GM12873 (cell line): ENCODE results near the gene RPS6KB2.
A peak's percentile ranks its signal among the peaks of the same experiment; 100 is the strongest.

Source experiments
- TF ChIP-seq, protein P1 (sequence below): IDR thresholded peaks from 2 replicates; pipeline ENCODE4 v1.5.1; 2012; ENCODE audit warnings: low read depth, mild to moderate bottlenecking, moderate library complexity, low read length, control low read depth; ENCODE audit not compliant: insufficient read depth; ENCODE audit errors: missing control alignments

The RPS6KB2 gene

DNA sequence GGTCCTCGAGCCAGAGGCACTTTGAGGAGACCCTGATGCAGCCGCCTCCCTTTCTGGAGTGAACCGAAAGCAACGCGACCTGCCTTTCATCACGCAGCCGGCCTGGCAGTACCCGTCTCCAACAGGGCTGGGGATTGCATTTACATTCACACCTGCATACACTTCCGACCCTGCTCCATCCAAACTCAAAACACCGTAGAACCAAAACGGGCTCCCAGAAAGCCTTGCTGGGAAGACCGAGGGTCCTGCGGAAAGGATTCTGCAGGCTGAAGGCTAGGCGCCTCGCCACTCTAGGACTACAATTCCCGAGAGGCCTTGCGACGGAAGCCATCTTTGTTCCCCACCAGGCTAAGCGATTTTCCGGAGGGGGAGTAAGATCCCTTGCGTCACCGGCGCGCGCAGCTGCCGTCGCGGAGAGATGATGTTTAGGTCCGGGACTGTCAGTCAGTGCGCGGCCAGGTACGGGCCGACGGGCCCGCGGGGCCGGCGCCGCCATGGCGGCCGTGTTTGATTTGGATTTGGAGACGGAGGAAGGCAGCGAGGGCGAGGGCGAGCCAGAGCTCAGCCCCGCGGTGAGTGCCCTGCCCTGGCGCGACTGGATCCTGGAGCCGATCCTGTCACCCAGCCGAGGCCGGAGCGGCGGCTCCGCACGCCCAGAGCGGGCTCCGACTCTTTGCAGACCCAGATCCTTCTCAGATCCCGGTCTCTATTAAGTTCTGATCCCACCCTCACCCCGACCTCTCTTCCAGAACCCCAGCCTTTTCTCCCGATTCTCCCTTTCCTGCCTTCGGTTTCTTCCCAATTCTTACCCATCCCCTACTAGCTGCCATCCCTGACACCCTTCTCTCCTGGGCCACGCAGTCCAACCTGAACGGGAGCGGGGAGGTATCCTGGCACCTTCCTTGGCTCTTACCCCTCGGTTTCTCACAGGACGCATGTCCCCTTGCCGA, at the start of gene RPS6KB2:
RPS6KB2 (plus strand) TSS at position 443 of the 950 bp plus-strand sequence; CDS start at position 495, 52 bp downstream.
- TF ChIP-seq, protein P1, sequence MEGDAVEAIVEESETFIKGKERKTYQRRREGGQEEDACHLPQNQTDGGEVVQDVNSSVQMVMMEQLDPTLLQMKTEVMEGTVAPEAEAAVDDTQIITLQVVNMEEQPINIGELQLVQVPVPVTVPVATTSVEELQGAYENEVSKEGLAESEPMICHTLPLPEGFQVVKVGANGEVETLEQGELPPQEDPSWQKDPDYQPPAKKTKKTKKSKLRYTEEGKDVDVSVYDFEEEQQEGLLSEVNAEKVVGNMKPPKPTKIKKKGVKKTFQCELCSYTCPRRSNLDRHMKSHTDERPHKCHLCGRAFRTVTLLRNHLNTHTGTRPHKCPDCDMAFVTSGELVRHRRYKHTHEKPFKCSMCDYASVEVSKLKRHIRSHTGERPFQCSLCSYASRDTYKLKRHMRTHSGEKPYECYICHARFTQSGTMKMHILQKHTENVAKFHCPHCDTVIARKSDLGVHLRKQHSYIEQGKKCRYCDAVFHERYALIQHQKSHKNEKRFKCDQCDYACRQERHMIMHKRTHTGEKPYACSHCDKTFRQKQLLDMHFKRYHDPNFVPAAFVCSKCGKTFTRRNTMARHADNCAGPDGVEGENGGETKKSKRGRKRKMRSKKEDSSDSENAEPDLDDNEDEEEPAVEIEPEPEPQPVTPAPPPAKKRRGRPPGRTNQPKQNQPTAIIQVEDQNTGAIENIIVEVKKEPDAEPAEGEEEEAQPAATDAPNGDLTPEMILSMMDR, result no peak

DNA sequence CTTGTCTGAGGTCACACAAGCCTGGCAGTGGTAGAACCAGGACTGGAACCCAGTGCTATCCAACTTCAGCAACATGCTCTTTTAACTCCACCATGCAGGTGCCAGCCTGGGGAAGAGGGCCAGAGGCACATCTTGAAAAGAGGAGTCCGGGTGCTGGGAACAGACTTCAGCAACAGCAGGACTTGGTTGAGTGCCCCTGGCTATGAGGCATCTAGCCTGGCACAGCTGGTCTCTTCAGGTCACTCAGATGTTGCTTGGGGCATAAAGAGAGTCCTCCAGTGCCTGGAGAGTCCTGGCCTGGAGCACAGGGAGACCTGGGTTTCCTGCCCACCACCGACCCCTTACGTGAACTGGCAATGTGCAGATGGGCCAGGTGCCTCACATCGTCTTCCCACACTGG, 49.8 kb upstream of the RPS6KB2 start:
- TF ChIP-seq, protein P1, result no peak

DNA sequence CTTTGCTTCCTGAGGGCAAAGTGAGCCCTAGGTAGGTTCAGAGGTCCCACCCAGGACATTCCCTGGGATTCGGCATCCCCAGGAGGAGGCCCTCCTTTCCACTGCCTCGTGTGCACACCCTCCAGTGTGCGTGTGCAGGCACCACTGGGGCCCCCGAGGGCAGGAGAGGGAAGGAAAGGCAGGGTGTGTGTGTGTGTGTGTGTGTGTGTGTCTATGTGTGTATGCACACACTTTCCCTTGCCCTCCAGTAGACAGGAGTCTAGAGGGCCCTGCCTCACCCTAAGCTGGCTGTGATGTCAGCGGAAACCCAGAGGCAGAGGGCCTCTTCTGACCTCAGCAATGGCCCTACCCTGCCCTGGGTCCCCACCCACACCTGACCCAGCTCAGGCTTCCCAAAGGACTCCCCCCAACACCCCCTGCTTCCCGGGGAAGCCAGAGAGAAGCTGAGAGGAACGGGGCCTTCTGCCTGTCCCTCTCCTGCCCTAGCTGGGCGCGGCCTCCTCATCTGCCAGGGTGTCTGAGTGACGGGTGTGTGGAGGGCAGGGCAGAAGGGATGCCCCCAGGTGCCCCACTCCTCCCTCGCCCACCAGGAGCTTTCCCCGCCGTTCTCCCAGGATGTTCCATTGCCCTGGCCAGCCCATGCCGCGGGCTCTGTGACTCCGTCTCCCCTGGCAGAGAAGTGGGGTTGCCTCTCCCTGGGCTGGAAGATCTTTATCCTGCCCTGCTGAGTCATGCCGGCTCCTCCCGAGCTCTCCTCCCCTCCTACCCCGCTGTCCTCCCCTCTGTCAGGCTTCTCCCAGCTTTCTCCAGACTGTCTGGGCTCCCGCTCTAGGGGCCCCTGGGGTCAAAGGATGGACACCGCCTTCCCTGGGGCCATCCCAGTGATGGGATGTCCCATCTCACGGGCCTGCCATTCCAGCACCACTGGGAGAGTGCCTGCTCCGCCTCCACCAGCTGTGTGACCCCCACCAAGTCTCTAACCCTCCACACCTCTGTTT, 48.9 kb upstream of the RPS6KB2 start:
- TF ChIP-seq, protein P1, result no peak

DNA sequence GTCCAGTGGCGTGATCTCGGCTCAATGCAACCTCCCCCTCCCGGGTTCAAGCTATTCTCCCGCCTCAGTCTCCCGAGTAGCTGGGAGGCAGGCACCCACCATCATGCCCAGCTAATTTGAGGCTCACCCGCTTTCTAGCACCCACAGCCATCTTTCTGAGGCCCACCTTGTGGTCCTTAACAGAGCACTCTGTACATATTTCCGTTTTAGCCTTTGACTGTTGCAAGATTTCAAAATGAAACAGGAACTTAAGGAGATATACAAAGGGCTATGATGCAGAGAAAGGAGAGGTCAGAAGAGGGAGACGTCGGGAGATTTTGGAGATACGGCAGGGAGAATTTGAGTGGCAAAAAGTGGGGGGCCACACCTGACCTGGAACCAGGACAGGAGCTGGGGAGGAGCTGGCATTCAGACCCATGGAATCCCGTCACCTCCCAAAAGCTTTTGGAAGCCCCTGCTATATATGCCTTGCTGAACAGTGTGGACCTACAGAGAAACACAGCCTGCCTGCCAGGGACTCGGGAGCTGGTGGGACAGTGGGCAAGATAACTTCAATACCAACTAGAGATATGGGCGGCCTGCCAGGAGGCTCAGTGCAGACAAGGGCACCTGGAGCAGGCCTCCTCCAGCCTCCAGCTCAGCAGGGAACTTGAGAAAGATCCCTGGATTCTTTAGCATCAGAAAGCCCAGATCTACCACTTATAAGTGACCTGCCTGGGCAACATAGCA, 46.9 kb upstream of the RPS6KB2 start:
- TF ChIP-seq, protein P1, result no peak

DNA sequence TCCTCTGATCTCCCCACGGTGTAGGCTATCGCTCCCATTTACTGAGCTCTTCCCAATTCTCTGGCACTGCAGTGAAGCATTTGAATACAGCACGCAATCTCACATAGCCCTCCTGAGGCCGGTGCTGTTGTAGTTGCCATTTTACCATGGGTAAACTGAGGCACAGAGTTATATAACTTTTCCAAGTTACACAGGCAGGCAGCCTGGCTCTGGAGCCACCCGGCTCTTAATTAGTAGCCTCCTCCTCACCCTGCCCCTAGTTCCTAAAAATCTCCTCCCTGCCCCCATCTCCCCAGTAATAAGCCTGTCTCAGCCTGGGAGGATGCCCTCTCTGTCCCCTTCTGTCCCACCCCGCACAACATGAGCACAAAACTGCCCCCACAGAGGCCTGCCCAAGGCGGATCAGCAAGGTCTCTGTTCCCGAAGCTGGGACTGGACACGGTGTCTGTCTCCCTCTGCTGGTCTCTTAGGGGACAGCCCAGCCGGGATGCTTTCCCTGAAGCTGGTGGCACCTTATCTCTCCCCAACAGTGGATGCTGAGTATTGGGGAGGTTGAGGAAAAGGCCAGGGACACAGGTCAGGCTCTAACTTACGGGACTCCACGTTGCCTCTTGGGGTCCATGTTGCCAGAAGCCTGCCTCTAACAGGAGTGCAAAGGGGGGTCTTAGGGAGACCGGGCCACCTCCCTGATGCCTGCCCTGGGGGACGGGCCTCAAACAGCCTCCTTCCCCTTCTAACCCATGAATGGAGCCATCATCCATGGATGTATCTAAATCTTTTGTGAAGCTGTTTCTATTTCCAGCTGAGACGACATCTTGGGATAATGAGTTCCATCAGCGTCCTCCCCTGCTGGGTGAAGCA, 45.8 kb upstream of the RPS6KB2 start:
- TF ChIP-seq, protein P1, result peak; percentile 100

DNA sequence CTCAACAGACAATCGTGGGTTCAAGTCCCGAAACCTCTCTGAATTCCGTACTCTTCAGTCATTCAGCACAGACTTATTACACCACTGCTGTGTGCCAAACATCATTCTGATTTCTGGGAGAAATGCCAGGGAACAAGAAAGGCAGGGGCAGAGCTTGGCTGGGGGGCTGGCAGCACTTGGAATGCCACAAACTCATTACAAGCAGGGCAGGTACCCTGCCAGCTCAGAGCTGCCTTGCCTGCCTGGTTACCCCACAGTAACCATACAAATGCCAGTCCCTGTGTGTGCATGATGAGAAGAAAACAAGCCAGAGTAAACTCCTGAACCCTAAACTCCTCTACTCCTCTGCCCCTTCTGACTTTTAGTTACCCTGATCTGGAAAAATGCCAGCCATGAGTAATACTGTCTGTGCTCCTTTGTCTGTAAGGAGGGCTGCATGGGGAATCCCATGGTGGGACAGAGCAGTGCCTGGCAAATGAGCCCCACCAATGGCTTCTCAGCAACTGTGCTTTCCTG, 43.4 kb upstream of the RPS6KB2 start:
- TF ChIP-seq, protein P1, result no peak
